Stimulated activated CD4-positive, alpha-beta T cell treated with anti-CD3 and anti-CD28 coated beads, Interleukin-4, amount 100 ng/mL, for 1 hour (primary cell): ENCODE results near the gene FHAD1.
A peak's percentile ranks its signal among the peaks of the same experiment; 100 is the strongest.

Experiments
- DNase-seq: peaks from one replicate; pipeline ENCODE4 v3.0.0-alpha.2; 2020

Gene FHAD1

GRCh38 chr1:15330028-15330427 is 83.0 kb downstream of the FHAD1 start:
- no peak for DNase-seq

- DNase-seq: no peak
These were observed 84.2 kb downstream of the FHAD1 start for GRCh38 chr1:15331180-15331579.

- no peak for DNase-seq
These were observed 84.7 kb downstream of the FHAD1 start for GRCh38 chr1:15331734-15332133.

GRCh38 chr1:15332525-15332924 is 85.5 kb downstream of the FHAD1 start:
- no peak for DNase-seq

GRCh38 chr1:15332952-15333715 is 86.1 kb downstream of the FHAD1 start:
- DNase-seq: no peak

- no peak for DNase-seq
These were observed 88.0 kb downstream of the FHAD1 start for GRCh38 chr1:15334995-15335394.

- no peak for DNase-seq
These were observed 89.8 kb downstream of the FHAD1 start for GRCh38 chr1:15336866-15337265.

GRCh38 chr1:15337656-15338402 is 90.8 kb downstream of the FHAD1 start:
- no peak for DNase-seq

GRCh38 chr1:15339570-15339969 is 92.5 kb downstream of the FHAD1 start:
- no peak for DNase-seq

- DNase-seq: no peak
These were observed 94.2 kb downstream of the FHAD1 start for GRCh38 chr1:15341228-15341627.

- DNase-seq: no peak
These were observed 94.8 kb downstream of the FHAD1 start for GRCh38 chr1:15341634-15342407.

GRCh38 chr1:15342408-15342967 is 95.5 kb downstream of the FHAD1 start:
- DNase-seq: no peak

- no peak for DNase-seq
These were observed 96.1 kb downstream of the FHAD1 start for GRCh38 chr1:15343099-15343498.

GRCh38 chr1:15343729-15344128 is 96.7 kb downstream of the FHAD1 start:
- no peak for DNase-seq

GRCh38 chr1:15344380-15344779 is 97.4 kb downstream of the FHAD1 start:
- DNase-seq: no peak

- no peak for DNase-seq
These were observed 98.0 kb downstream of the FHAD1 start for GRCh38 chr1:15344800-15345704.

GRCh38 chr1:15345705-15346345 is 98.8 kb downstream of the FHAD1 start:
- peak; percentile 24 for DNase-seq

GRCh38 chr1:15346346-15347030 is 99.5 kb downstream of the FHAD1 start:
- DNase-seq: no peak

- DNase-seq: no peak
These were observed 100.2 kb downstream of the FHAD1 start for GRCh38 chr1:15347182-15347581.

- DNase-seq: no peak
These were observed 101.6 kb downstream of the FHAD1 start for GRCh38 chr1:15348648-15349047.

GRCh38 chr1:15349133-15349532 is 102.1 kb downstream of the FHAD1 start:
- no peak for DNase-seq
